Endometrium (tissue), 2 donors: ENCODE data around the gene STAT5B.

Experiments
- FAIRE-seq: peaks from 2 replicates; lab custom pipeline; 2012; peaks lifted over from hg19 to GRCh38; lab: Jason Lieb, UNC
- donor health status: control.
- donor health status: control.

Gene STAT5B

DNA sequence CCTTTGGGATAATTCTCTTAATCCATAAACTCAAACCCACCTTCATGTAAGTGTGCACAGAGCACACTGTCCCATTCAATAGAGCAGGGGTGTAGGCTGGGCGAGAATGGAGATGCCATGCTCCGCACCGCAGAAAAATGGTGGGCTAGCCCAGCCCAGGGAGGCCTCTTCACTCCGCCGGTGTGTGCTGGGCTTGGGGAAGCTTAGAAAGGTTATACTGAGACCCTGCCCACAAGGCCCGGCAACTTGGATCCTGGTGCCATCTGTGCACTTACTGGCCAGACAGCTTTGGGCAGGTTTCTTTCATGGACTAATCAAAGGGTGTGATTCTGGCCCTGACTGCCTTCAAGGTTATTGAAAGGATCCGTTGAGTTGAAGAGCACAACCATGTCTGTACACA is 8.4 kb upstream of the STAT5B start:
- FAIRE-seq = no peak

DNA sequence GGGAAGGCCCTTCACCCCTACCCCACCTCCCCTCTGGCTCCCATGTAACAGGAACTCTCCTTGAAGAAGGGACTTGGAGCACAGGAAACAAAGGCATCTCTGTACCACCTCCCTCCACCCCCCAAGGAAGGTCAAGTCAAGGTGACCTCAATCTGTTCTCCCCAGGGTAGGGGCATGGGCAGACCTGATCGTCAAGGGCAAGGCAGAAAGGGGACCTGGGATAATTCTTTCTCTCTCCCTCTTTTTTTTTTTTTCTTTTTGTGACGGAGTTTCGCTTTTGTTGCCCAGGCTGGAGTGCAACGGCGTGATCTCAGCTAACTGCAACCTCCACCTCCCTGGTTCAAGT is 7.8 kb upstream of the STAT5B start:
- no peak for FAIRE-seq

DNA sequence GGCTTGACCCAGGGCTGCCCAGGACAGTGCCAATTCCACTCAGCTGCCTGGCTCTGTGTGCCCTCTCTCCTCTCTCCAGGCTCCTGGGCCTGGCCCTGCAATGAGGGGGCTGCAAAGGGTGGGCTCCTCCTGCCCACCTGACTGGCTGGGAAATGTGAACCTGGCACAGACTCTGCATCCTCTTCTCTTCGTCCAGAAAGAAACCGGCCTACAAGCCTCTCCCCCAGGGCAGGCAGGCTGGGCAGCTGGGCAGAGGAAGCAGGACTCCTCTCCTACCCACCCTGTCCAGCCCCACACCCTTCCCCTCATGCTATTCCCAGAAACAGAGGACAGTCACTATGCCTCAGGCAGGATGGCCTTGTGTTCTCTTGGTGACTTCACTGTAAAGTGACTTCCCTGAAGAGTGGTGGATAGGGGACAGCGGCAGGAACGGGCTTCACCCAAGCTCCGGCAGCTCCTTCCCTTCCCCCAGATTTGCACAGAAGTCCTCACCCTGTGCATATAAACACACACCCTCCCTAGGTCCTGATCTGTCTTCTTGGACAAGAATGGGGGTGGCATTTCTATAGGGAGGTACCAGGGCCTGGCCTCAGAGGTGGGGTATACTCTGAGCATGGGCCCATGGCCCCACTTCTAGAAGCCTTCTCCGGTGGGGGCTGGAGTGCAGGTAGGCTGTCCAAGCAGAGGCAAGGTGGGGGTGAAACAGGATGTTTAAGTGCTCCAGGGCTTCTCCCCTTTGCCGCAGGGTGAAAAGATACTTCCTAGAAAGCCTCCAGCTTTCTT is 7.2 kb upstream of the STAT5B start:
- FAIRE-seq = no peak

GRCh38 chr17:42282478-42283080 is 6.4 kb upstream of the STAT5B start:
- FAIRE-seq = no peak

- no peak for FAIRE-seq
Observed at GRCh38 chr17:42281571-42282096, 5.4 kb upstream of the STAT5B start.

DNA sequence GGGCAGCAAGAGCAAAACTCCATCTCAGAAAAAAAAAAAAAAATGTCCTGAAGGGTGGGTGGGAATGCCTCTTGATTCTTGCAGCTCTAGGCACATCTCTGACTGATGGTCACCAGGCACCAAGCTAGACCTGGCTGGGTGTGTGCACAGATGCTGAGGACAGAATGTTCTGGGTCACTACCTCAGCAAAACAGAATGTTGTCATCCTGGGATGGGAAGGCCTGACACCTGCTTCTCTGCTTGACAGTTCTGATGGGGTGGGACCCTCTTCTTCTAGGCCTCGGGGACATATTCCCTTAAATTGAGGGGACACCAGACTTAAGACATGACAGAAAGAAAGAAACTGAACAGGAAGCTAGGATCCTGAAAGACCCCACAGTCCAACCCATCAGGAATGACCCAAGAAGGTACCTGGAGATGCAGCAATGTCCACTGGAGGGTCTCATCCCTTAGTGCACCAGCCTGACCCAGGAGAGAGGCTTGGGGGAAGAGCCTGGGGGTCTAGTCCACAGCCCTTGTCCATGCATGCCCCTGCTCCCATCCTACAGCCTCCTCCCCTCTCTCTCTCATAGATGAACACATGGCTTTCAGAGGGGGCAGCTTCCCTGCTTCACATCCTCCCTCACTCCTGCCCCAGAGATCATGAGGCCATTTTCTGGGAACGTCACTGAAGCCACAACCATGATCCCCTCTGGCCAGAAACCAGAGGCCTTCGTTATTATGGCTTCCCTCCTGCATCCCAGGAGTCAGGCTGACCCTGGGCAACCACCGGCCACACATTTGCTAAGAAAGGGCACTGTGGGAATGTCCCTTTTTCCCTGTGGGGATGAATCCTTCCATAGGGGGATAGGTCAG is 3.8 kb upstream of the STAT5B start:
- no peak for FAIRE-seq

GRCh38 chr17:42277342-42277712 is 1.1 kb upstream of the STAT5B start:
- no peak for FAIRE-seq

- FAIRE-seq = no peak
Observed at GRCh38 chr17:42276609-42277341, 584 bp upstream of the STAT5B start.

GRCh38 chr17:42275527-42276358 is 448 bp downstream of the STAT5B start:
- no peak for FAIRE-seq

DNA sequence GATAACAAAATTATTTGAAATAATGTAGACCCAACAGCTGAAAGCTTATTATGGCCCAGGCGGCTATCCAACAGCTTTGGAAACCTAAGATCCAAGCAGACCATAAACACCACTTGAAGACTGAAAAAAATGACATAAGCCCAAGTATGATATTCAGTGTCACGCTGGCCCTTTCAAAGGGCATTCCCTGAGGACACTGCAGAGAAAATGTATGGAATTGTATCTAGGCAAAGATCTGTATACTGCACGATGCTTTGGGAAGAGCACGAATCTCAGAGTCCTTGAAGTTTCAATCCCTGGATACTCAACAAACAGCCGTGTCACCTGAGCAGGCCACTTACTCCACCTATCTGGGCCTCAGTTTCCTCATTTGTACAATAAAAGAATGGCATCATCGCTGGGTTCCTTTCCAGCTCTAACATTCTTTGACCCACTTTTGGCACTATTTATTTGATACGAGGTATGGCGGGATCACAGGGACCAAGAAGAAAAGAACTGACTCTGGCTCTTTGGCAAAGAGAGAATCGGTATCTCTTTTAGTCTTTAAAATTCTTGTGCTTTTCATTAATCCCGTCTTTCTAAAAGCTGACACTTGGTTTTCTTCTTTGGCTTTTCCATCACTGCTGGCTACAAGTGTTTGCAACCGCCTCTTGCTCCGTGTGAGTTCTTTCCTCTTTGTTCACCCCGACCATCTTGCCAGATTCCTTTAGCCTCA is 1.2 kb downstream of the STAT5B start:
- FAIRE-seq = no peak

GRCh38 chr17:42274253-42274542 is 2.0 kb downstream of the STAT5B start:
- FAIRE-seq = no peak

GRCh38 chr17:42273474-42274252 is 2.5 kb downstream of the STAT5B start:
- no peak for FAIRE-seq

DNA sequence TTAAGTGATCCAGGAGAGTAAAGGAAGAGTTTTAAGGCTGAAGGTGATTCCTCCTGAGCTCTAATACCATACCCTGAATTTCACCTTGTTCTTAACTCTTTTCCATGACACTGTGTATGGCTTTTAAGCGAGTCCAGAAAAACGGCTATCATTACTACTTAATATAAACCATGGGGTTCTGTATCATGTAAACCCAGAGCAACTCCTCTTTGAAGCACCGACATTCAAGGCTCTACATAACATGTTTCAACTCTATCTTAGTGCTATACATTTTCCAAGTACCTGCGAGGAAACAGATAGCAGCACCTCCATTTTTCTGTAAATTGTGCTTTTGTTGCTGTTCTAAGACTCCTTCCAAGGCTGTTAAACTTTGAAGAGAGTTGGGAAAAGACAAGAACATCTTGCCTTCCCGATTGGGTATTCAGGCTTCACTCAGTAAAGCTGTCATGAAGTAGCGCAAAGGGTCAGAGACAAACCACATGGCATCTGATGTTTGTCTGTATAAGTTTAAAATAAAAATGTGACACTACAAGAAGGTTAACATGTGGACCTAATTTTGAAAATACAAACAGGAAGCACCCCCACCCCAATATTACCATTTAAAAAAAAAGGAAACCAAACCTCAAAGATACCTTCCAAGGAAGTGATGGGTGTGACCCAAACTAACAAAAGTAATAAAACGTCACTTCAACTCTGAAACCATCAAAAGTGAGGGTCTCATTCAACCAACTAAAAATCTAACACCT is 3.9 kb downstream of the STAT5B start:
- FAIRE-seq = no peak

GRCh38 chr17:42271779-42272035 is 4.5 kb downstream of the STAT5B start:
- no peak for FAIRE-seq

DNA sequence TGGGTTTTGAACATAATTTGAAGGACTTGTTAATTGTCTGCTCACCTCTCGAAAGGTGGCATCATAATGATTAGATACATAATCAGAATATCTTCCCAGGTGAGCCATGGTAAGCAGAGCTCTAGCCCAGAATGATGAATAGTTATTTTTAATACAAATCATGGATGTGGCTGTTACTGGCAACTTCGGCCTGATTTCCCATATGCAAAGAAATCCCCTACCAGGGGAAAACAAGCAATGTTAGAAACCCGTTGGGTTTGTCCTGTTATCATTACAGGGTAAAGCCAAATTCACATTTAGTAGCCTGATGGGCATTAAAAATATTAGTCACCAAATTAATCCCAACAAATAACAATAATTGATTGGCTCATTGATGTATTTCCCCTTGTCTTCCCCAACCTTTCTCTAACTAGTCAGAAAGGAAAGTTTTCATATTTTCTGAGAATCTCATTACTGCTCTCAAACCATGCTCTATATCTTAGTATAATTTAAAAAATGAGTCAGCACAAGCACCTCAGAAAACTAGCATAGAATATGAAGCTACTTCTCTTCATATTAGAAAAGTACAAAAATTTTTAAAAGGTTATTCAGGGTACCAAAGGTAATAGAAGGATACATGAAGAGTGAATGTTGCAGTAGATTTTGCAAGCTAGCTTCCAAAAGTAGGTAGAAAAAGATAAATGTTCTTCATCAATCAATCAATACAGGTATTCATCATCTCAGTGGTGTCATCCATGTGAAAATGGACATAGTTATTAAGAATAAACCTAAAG is 5.0 kb downstream of the STAT5B start:
- FAIRE-seq = no peak

- FAIRE-seq = no peak
Observed at GRCh38 chr17:42270596-42270995, 5.6 kb downstream of the STAT5B start.

GRCh38 chr17:42270170-42270535 is 6.0 kb downstream of the STAT5B start:
- no peak for FAIRE-seq

GRCh38 chr17:42268236-42268635 is 8.0 kb downstream of the STAT5B start:
- no peak for FAIRE-seq
